Astrocyte of the cerebellum (primary cell): ENCODE data around the gene STUM.
A peak's percentile ranks its signal among the peaks of the same experiment; 100 is the strongest.

ENCODE experiments used
- DNase-seq: peaks from one replicate; pipeline ENCODE4 v3.0.0-alpha.2; 2011; ENCODE audit warnings: low read depth
- H3K4me3 ChIP-seq: 2 replicates; pipeline ENCODE4 v1.5.1; 2011; ENCODE audit warnings: mild to moderate bottlenecking, low read depth, low read length, moderate library complexity
- in situ Hi-C: cut with HindIII; loops from 2 replicates; pipeline ENCODE4 v1.10.0; 2017; ENCODE audit warnings: low sequenced_read_pairs
- TF ChIP-seq, protein P1 (sequence below): IDR thresholded peaks from 2 replicates; pipeline ENCODE4 v1.5.1; 2012; ENCODE audit warnings: low read length, low read depth, moderate library complexity, mild to moderate bottlenecking; ENCODE audit errors: missing control alignments

STUM gene

DNA sequence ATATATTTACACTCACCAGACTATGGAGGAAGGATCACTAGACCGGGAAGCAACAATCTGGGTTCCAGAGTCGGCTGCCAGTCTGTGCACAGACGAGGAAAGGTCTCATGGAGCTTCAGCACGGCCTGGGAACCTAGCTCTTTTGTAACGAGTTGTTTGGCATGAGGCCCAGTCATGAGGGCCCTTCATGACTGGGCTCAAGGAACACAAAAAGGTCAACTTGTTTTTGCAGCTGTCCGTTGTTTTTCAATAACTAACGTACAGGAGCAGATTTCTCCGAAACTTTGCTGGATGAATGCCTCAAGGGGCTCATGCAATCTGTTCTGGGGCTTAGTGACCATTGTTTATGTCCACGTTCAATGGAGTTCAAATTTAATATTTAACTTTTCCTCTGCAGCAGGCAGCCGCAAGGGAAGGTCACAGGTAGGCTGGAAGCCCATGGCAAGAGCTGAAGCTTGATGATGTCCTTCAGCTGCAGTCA lies 5.9 kb upstream of the STUM start:
- no peak overlapping the region for H3K4me3 ChIP-seq
- TF ChIP-seq, protein P1, sequence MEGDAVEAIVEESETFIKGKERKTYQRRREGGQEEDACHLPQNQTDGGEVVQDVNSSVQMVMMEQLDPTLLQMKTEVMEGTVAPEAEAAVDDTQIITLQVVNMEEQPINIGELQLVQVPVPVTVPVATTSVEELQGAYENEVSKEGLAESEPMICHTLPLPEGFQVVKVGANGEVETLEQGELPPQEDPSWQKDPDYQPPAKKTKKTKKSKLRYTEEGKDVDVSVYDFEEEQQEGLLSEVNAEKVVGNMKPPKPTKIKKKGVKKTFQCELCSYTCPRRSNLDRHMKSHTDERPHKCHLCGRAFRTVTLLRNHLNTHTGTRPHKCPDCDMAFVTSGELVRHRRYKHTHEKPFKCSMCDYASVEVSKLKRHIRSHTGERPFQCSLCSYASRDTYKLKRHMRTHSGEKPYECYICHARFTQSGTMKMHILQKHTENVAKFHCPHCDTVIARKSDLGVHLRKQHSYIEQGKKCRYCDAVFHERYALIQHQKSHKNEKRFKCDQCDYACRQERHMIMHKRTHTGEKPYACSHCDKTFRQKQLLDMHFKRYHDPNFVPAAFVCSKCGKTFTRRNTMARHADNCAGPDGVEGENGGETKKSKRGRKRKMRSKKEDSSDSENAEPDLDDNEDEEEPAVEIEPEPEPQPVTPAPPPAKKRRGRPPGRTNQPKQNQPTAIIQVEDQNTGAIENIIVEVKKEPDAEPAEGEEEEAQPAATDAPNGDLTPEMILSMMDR, result no peak
- DNase-seq, result no peak
- in situ Hi-C loops, result loop anchor here (5.0 kb wide), 1 partner anchor 60 kb away; no protein-coding TSS in a partner anchor

DNA sequence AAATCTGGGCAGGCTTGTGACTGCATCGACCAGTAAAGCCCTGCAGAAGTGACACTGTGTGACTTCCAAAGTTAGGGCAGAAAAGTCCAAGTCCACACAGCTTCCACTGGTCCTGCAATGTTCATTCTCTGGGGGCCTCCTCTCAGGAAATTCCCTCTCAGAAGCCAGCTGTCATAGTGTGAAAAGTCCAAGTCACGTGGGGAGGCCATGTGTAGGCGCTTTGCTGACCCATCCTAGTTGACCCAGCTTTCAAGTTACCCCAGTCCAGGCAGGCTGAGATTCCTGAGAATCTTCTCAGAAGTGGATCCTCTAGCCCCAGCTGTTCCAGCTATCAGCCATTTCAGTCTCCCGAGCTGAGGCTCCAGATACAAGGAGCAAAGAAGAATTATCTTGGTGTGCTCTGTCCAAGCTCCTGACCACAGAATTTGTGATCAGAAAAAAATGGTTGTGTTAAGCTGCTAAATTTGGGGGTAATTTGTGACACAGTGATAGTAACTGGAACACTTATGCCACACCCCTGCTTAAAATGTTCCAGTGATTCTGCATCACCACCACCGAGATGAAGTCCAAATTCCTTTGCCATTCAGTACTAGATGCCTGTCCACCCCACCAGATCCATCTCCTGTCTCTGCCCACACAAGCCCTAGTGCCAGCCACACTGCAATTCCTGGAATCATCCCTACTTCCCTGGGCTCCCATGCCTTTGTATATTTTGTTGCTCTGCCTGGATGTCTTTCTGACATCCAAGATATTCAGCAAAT lies 2.5 kb upstream of the STUM start:
- in situ Hi-C loops, result no loop called here
- TF ChIP-seq, protein P1, result no peak
- H3K4me3 ChIP-seq, result no peak overlapping the region
- DNase-seq, result no peak

GRCh38 chr1:226546926-226547325 lies 1.6 kb upstream of the STUM start:
- TF ChIP-seq, protein P1, result no peak
- in situ Hi-C loops, result no loop called here
- no peak for DNase-seq
- no peak overlapping the region for H3K4me3 ChIP-seq

DNA sequence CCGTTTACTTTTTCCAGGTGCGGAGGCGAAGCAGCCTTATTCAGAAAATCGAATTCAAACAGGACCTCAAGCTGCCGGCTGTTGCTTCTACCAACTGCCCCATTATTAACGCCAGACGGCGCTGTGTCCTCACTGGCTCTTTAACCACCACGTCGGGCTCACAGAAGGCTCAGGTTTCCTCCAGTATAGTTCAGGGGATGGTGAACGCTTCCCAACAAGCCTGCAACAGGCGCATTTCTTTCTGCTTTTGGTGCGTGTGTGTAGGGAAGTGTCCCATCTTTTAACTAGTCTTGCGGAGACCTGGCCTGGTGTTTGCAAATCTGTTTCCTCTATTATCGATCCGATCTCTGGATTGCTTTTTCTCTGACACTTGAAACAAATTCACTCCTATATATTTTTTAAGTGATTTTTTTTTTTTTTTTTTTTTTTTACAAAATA lies 791 bp upstream of the STUM start:
- in situ Hi-C loops, result no loop called here
- H3K4me3 ChIP-seq, result no peak overlapping the region

GRCh38 chr1:226549094-226549936 lies 751 bp downstream of the STUM start:
- in situ Hi-C loops, result no loop called here
- TF ChIP-seq, protein P1, result no peak
- DNase-seq, result no peak
- peak overlapping the region; percentile 22 for H3K4me3 ChIP-seq

More for the DNA sequence above, 791 bp upstream of the STUM start:
- DNase-seq, result peak; percentile 83
- TF ChIP-seq, protein P1, result peak; percentile 100

GRCh38 chr1:226549937-226550671 lies 1.5 kb downstream of the STUM start:
- H3K4me3 ChIP-seq, result no peak overlapping the region
- DNase-seq, result no peak
- in situ Hi-C loops, result no loop called here

More at GRCh38 chr1:226549937-226550671, 1.5 kb downstream of the STUM start:
- TF ChIP-seq, protein P1, result peak; percentile 21
